Kidney (tissue), 14 donors: ENCODE results near the gene LY86. TPM values are rescaled to one million over a fixed set of nuclear protein-coding genes. Genes with fewer than 3 reads are reported as not detected.

Experiments
- DNase-seq, 5 donors: peaks; one replicate each; pipeline ENCODE4 v3.0.0-alpha.2; 2013 to 2020
- FAIRE-seq: peaks from 2 replicates; lab custom pipeline; 2012; peaks lifted over from hg19 to GRCh38; lab: Jason Lieb, UNC
- H3K27ac ChIP-seq, 2 donors: one replicate each; pipeline ENCODE4 v1.7.0; 2013; ENCODE audit warnings: low read depth in 2 of 2, low read length in 2 of 2, inconsistent platforms in 1 of 2
- H3K27me3 ChIP-seq: one replicate; pipeline ENCODE4 v1.7.1; 2013; ENCODE audit warnings: low read length, inconsistent platforms; ENCODE audit not compliant: control insufficient read depth, insufficient read depth
- H3K36me3 ChIP-seq, 3 donors: one replicate each; pipeline versions ENCODE4 v1.7.0 to v1.7.1; 2013; ENCODE audit warnings: low read length in 3 of 3, control low read depth in 1 of 3, inconsistent platforms in 1 of 3; ENCODE audit not compliant: insufficient read depth in 3 of 3, control insufficient read depth in 2 of 3
- H3K4me1 ChIP-seq, 3 donors: one replicate each; pipeline versions ENCODE4 v1.7.0 to v1.7.1; 2013; ENCODE audit warnings: low read length in 3 of 3, inconsistent platforms in 1 of 3, low read depth in 1 of 3; ENCODE audit not compliant: control insufficient read depth in 2 of 3, insufficient read depth in 2 of 3
- H3K4me3 ChIP-seq, 3 donors: one replicate each; pipeline versions ENCODE4 v1.7.0 to v1.8.1; 2013; ENCODE audit warnings: low read length in 3 of 3, control low read depth in 1 of 3, inconsistent platforms in 1 of 3
- H3K9ac ChIP-seq, 3 donors: one replicate each; pipeline versions ENCODE4 v1.7.0 to v1.7.1; 2013; ENCODE audit warnings: low read length in 3 of 3, control low read depth in 1 of 3, inconsistent platforms in 1 of 3
- H3K9me3 ChIP-seq, 3 donors: one replicate each; pipeline versions ENCODE4 v1.7.0 to v1.7.1; 2013; ENCODE audit warnings: low read length in 3 of 3, control low read depth in 1 of 3, inconsistent platforms in 1 of 3; ENCODE audit not compliant: control insufficient read depth in 2 of 3, insufficient read depth in 1 of 3
- intact Hi-C: fragments of 100-400 bp; cut with DNase I; formaldehyde crosslinking; loops from one replicate; pipeline ENCODE4 v1.11.1; 2022
- polyA plus RNA-seq: library from polyadenylated mRNA; stranded (reverse); fragments of 350-450 nt; fragmentation: Illumina TruSeq; extraction: RNeasy Lipid Tissue Mini Kit (QIAGEN cat#74804); gene quantifications from one replicate; pipeline ENCODE4 v1.2.3, GENCODE V29; 2014; ENCODE audit warnings: low read depth, low replicate concordance; ENCODE audit not compliant: insufficient read depth
- total RNA-seq: library from RNA; stranded (reverse); fragmentation: NEBNext Ultra II Directional; extraction: Animal tissue kit (Norgen Biotek cat#: 25700); gene quantifications from one replicate; pipeline ENCODE4 v1.2.1, GENCODE V29; 2021
- TF ChIP-seq, protein P1 (sequence below): IDR thresholded peaks from 3 replicates; pipeline ENCODE4 v1.5.1; 2012; ENCODE audit warnings: mild to moderate bottlenecking, moderate library complexity, borderline replicate concordance; ENCODE audit not compliant: insufficient read depth; ENCODE audit errors: extremely low read depth
- donor health status: control.
- donor health status: control.
- donor health status: control.
- donor health status: control.
- donor health status: control.
- donor health status: DM: yes; HTN: yes; CAD: no.
- donor health status: Normal renal cell carcinoma (clear cell type).

LY86 gene
- total and polyA plus RNA-seq, 2 donors from 2014 or later, result 4.8 to 6.1 TPM

DNA sequence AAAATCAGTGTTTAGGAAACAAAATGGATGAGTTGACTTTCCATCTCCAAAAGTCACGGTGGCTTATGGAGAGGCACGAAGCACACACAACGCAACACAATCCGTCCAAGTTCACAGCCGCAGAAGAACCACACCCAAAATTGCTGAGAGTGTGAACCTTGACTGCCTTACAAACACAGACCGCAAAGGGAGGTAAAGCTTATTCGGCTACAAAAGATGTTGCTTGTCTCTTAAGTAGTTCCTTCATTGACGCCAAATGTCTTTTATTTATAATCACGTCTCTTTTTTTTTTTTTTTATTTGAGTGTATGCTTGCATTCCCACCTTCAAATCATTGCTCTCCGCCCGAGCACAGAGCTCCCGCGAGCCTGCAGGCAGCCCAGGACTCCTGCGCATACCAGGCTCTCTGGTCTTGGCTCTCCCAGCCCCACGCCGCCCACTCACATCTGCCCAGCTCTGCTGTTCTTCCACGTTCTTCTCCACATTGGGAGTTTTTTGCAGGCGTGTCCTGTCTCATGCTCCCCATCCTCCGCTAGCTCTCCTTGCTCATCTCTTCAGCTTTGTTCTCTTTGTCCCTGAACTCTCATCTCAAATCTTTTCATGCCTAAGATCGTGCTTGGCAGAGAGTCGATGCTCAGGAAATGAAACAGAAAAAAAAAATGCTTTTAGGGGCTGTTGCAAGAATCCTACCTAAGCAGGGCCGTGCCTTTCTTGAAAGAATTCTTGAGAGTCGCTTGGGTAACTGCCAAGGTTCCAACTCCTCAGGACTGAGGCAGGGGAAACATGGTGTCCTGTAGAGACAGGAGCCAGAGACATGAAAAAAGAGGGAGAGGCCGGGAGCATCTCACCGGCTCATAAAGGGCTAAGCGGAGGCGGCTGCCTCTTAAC is 25.8 kb downstream of the LY86 start:
- peak in 1 of 5 donors; percentile 42 for DNase-seq
- no peaks in the 10 kb centered on the region for H3K36me3 ChIP-seq
- no peaks in the 10 kb centered on the region for H3K27me3 ChIP-seq
- H3K9me3 ChIP-seq, result no peaks in the 10 kb centered on the region
- intact Hi-C loops, result no loop called here
- no peak for FAIRE-seq
- H3K27ac ChIP-seq, result no peak overlapping the region
- peaks cover 0 to 2% (median 0%) of the 10 kb centered on the region in 3 donors for H3K4me1 ChIP-seq
- H3K4me3 ChIP-seq, result no peak overlapping the region
- no peak overlapping the region for H3K9ac ChIP-seq
- TF ChIP-seq, protein P1, sequence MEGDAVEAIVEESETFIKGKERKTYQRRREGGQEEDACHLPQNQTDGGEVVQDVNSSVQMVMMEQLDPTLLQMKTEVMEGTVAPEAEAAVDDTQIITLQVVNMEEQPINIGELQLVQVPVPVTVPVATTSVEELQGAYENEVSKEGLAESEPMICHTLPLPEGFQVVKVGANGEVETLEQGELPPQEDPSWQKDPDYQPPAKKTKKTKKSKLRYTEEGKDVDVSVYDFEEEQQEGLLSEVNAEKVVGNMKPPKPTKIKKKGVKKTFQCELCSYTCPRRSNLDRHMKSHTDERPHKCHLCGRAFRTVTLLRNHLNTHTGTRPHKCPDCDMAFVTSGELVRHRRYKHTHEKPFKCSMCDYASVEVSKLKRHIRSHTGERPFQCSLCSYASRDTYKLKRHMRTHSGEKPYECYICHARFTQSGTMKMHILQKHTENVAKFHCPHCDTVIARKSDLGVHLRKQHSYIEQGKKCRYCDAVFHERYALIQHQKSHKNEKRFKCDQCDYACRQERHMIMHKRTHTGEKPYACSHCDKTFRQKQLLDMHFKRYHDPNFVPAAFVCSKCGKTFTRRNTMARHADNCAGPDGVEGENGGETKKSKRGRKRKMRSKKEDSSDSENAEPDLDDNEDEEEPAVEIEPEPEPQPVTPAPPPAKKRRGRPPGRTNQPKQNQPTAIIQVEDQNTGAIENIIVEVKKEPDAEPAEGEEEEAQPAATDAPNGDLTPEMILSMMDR, result no peak

DNA sequence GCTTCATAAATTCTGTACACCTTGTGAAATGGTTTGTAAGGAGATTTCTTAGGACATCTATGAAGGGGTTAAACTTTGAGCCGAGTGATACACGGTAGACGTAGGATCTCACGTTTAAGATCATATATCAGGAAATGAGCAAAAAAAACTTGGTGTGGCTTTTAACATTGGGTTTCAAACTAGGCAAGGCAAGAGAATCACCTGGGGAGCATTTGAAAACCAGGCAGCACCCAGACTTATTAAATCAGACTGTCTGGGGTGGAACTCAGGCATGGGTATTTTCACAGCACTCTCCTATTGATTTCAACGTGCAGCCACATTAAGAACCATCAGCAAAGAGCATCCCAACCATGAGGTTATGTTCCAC is 26.4 kb downstream of the LY86 start:
- FAIRE-seq, result no peak
- Histone ChIP-seq H3K4me3 (no peak overlapping the region), H3K9me3 (no peaks in the 10 kb centered on the region), H3K27me3 (no peaks in the 10 kb centered on the region), H3K4me1 (peaks cover 0 to 2% (median 0%) of the 10 kb centered on the region in 3 donors), H3K36me3 (no peaks in the 10 kb centered on the region), H3K9ac (no peak overlapping the region), H3K27ac (no peak overlapping the region)
- no peak for DNase-seq
- intact Hi-C loops, result no loop called here
- TF ChIP-seq, protein P1, result no peak

DNA sequence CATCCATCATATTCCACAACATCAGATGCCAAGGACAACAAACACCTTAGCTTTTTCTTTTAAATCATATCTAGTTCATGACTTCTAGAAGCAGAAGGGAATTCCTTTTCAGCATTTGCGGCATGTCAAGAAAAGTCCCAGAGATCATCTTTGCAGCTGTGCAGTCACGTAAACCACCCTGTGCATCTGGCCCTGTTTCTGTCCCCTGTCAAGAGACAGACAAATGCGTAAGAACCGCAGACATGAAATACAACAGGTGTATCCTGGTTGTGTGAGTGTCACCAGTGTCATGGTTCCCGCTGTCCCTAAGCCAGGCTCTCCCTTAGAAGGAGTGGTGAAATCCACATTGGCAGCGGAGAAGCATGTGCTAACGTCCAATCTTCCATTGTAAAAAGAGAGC is 28.1 kb downstream of the LY86 start:
- FAIRE-seq (no peak), DNase-seq (no peak)
- no peaks in the 10 kb centered on the region for H3K9me3 ChIP-seq
- intact Hi-C loops, result no loop called here
- no peaks in the 10 kb centered on the region for H3K27me3 ChIP-seq
- H3K9ac ChIP-seq, result no peak overlapping the region
- no peak overlapping the region for H3K27ac ChIP-seq
- H3K4me1 ChIP-seq, result no peaks in the 10 kb centered on the region
- H3K4me3 ChIP-seq, result no peak overlapping the region
- no peaks in the 10 kb centered on the region for H3K36me3 ChIP-seq
- TF ChIP-seq, protein P1, result no peak
